NT2/D1 (cell line): ENCODE measurements around the gene ITGA3.

Source experiments
- SUZ12 ChIP-seq: IDR thresholded peaks from 2 replicates; pipeline ENCODE4 v1.6.1; 2011; ENCODE audit not compliant: insufficient read length, insufficient read depth; ENCODE audit errors: extremely low read depth
- YY1 ChIP-seq: IDR thresholded peaks from 2 replicates; pipeline ENCODE4 v1.6.1; 2011; ENCODE audit not compliant: insufficient read length, insufficient read depth

DNA sequence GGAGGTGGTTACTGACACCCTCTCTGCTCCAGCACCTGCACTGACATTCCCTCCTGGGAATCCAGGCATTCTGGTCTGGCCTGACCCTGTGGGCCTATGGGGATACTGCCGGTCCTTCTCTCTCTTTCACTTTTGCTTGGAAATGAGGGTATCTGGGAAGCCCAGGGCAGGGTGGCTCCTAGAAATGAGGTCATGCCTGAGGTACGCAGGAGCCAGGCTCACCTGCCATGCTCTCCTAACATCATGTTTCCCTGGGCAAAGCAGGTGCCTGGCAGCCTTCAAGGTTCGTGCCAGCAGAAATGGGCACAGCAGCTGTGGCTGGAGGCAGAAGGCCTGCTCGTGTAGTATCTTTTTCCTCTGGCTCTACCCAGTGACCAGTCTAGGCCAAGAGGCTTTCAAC lies 3.3 kb downstream of the ITGA3 start:
- TF ChIP-seq YY1: no peak
- TF ChIP-seq SUZ12: no peak
